Breast epithelium (tissue), 3 donors: ENCODE results near the gene IRAK1.

Experiments
- CTCF ChIP-seq, 3 donors: fragments of 450-650 bp; IDR thresholded peaks; one replicate each; pipeline ENCODE4 v1.5.1; 2016 to 2017; ENCODE audit warnings: antibody characterized with exemption in 3 of 3, mild to moderate bottlenecking in 3 of 3, moderate library complexity in 3 of 3
- POLR2A ChIP-seq: fragments of 450-650 bp; IDR thresholded peaks from one replicate; pipeline ENCODE4 v1.6.1; 2016; ENCODE audit warnings: antibody characterized with exemption, mild to moderate bottlenecking, moderate library complexity

DNA sequence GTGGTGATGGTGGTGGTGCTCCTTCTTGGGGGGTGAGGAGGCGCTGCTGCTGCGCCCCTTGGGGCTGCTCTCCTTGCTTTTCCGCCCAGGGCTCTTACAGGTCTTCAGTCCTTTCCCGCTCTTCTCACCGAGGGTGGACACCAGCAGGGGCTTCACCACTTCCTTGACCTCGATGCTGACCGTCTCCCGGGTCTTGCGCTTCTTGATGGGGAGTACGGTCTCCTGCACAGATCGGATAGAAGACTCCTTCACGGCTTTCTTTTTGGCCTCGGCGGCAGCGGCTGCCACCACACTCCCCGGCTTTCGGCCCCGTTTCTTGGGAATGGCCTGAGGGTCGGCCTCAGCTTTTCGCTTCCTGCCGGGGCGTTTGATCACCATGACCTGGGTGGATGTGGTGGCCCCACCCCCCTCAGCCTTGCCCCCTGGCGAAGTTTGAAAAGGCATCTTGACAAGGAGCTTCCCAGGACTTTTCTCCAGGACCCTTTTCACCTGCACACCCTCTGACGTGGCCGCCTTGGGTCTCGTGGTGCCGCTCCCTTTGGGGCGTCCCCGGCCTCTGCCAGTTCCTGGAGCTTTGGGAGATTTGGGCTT lies 11.1 kb upstream of the IRAK1 start:
- TF ChIP-seq POLR2A = no peak
- no peak for TF ChIP-seq CTCF (IDR thresholded peaks at IDR 0.05)
